Hepatocyte (in vitro differentiated cells): Measurements from ENCODE around the gene PCGF3. TPM values are rescaled to one million over a fixed set of nuclear protein-coding genes. Genes with fewer than 3 reads are reported as not detected.

Source experiments
- DNase-seq: peaks from one replicate; pipeline ENCODE4 v3.0.0-alpha.2; 2016; ENCODE audit warnings: low spot score
- H2AFZ ChIP-seq: fragments of 200-600 bp; sonication (generic); 2 replicates; pipeline ENCODE4 v1.6.0; 2016; ENCODE audit warnings: antibody characterized with exemption, mild to moderate bottlenecking
- H3K27ac ChIP-seq: fragments of 200-600 bp; sonication (generic); 2 replicates; pipeline ENCODE4 v1.5.1; 2016; ENCODE audit warnings: mild to moderate bottlenecking
- H3K27me3 ChIP-seq: fragments of 200-600 bp; sonication (generic); 2 replicates; pipeline ENCODE4 v1.6.1; 2016
- H3K36me3 ChIP-seq: fragments of 200-600 bp; sonication (generic); replicated peaks from 2 replicates; pipeline ENCODE4 v1.5.1; 2016; ENCODE audit warnings: low read depth; ENCODE audit not compliant: insufficient read depth
- H3K4me1 ChIP-seq: fragments of 200-600 bp; sonication (generic); 2 replicates; pipeline ENCODE4 v1.5.1; 2016; ENCODE audit warnings: mild to moderate bottlenecking, moderate library complexity; ENCODE audit not compliant: insufficient read depth
- H3K4me2 ChIP-seq: fragments of 200-600 bp; sonication (generic); 2 replicates; pipeline ENCODE4 v1.6.0; 2016
- H3K4me3 ChIP-seq: fragments of 200-600 bp; sonication (generic); 2 replicates; pipeline ENCODE4 v1.5.1; 2016; ENCODE audit warnings: mild to moderate bottlenecking
- H3K79me2 ChIP-seq: fragments of 200-600 bp; sonication (generic); 2 replicates; pipeline ENCODE4 v1.6.0; 2017; ENCODE audit warnings: mild to moderate bottlenecking
- H3K9me2 ChIP-seq: fragments of 200-600 bp; sonication (generic); replicated peaks from 2 replicates; pipeline ENCODE4 v1.6.0; 2017; ENCODE audit warnings: mild to moderate bottlenecking; ENCODE audit not compliant: insufficient read depth
- H3K9me3 ChIP-seq: fragments of 200-600 bp; sonication (generic); 2 replicates; pipeline ENCODE4 v1.5.1; 2016; ENCODE audit warnings: low read depth, mild to moderate bottlenecking
- H4K20me1 ChIP-seq: fragments of 200-600 bp; sonication (generic); 2 replicates; pipeline ENCODE4 v1.6.0; 2016; ENCODE audit warnings: mild to moderate bottlenecking; ENCODE audit not compliant: insufficient read depth, poor library complexity, severe bottlenecking
- CTCF ChIP-seq: fragments of 200-600 bp; sonication (generic); IDR thresholded peaks from 2 replicates; pipeline ENCODE4 v1.5.1; 2016; ENCODE audit warnings: antibody characterized with exemption, mild to moderate bottlenecking; ENCODE audit not compliant: poor library complexity
- EZH2 ChIP-seq: fragments of 200-600 bp; sonication (generic); IDR thresholded peaks from 2 replicates; pipeline ENCODE4 v1.6.1; 2016; ENCODE audit warnings: antibody characterized with exemption, mild to moderate bottlenecking, borderline replicate concordance
- EZH2phosphoT487 ChIP-seq: fragments of 200-600 bp; sonication (generic); IDR thresholded peaks from one replicate; pipeline ENCODE4 v1.6.1; 2018; ENCODE audit warnings: antibody characterized with exemption, mild to moderate bottlenecking, low read depth, moderate library complexity; ENCODE audit not compliant: unreplicated experiment, severe bottlenecking
- WGBS: methylation state at CpG from one replicate; pipeline ENCODE4 v1.1.6; 2016; ENCODE audit warnings: low lambda C conversion rate; ENCODE audit errors: missing lambda C conversion rate; 5-methylcytosine and 5-hydroxymethylcytosine counted together
- polyA plus RNA-seq: library from polyadenylated mRNA; unstranded; fragments of >200 nt; fragmentation: Nextera tagmentation; extraction: Ambion mirVana; gene quantifications from 2 replicates; pipeline ENCODE4 v1.2.1, GENCODE V29; 2016
- total RNA-seq: library from RNA; depleted of rRNA; stranded (reverse); fragments of >200 nt; gene quantifications from 2 replicates; pipeline ENCODE4 v1.2.3, GENCODE V29; 2014

The PCGF3 gene
- total and polyA plus RNA-seq, 2 experiments from 2014 or later: 21.8 to 43.5 TPM

DNA sequence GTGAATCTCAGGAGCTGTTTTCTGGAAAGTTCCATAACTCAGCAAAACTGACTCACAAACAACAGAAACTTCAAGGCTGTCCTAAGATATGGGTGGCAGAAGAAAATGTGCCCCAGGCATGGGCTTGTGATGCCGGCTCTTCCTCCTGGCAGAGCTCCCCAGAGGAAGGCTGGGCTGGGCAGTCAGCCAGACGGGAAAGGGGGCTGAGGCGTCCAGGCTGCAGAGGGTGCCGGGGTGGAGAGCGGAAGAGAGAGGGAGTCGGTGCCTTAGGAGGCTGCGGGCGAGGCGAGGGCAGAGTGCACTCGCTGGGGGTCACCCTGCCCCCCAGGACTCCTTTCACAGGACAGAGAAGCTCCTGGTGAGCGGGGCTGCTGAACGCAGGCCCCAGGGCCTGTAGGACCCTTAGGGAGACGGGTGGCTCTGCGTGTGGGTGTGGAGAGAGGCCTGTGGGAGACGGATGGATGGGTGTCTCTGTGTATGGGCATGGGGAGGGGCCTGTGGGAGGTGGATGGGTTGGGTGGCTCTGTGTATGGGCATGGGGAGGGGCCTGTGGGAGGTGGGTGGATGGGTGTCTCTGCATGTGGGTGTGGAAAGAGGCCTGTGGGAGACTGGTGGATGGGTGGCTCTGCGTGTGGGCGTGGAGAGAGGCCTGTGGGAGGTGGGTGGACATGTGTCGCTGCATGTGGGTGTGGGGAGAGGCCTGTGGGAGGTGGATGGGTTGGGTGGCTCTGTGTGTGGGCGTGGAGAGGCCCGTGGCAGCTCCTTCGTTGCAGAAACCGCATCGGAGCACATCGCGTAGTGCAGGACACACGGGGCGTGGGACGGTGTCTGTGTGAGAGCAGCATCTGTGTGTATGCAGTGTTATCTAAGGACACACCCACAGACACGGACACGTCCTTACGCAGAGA, 15.9 kb downstream of the PCGF3 start:
- Histone ChIP-seq H3K36me3 (no peaks in the 10 kb centered on the region), H3K27ac (no peak overlapping the region), H3K4me2 (no peak overlapping the region), H3K9me2 (no peaks in the 10 kb centered on the region), H3K79me2 (peaks cover 89% of the 10 kb centered on the region), H2AFZ (no peak overlapping the region), H3K27me3 (no peaks in the 10 kb centered on the region), H3K4me3 (no peak overlapping the region), H3K4me1 (peaks cover 3% of the 10 kb centered on the region), H4K20me1 (peaks cover 77% of the 10 kb centered on the region), H3K9me3 (no peaks in the 10 kb centered on the region)
- 93% methylated on average over 28 of the region's 31 CpGs for WGBS
- TF ChIP-seq EZH2phosphoT487 (no peak), EZH2 (no peak)
- no peak for DNase-seq

GRCh38 chr4:722169-722725, 16.6 kb downstream of the PCGF3 start:
- no peak overlapping the region for H2AFZ ChIP-seq
- H3K27me3 ChIP-seq: no peaks in the 10 kb centered on the region
- no peak overlapping the region for H3K4me3 ChIP-seq
- 96% methylated on average over 21 of the region's 47 CpGs for WGBS
- no peaks in the 10 kb centered on the region for H3K9me3 ChIP-seq
- no peak for DNase-seq
- no peak overlapping the region for H3K4me2 ChIP-seq
- H4K20me1 ChIP-seq: peaks cover 80% of the 10 kb centered on the region
- H3K79me2 ChIP-seq: peaks cover 93% of the 10 kb centered on the region
- H3K4me1 ChIP-seq: peaks cover 3% of the 10 kb centered on the region
- H3K27ac ChIP-seq: no peak overlapping the region
- no peak for TF ChIP-seq EZH2
- no peak for TF ChIP-seq EZH2phosphoT487
- TF ChIP-seq CTCF: no peak
- H3K36me3 ChIP-seq: no peaks in the 10 kb centered on the region
- no peaks in the 10 kb centered on the region for H3K9me2 ChIP-seq

DNA sequence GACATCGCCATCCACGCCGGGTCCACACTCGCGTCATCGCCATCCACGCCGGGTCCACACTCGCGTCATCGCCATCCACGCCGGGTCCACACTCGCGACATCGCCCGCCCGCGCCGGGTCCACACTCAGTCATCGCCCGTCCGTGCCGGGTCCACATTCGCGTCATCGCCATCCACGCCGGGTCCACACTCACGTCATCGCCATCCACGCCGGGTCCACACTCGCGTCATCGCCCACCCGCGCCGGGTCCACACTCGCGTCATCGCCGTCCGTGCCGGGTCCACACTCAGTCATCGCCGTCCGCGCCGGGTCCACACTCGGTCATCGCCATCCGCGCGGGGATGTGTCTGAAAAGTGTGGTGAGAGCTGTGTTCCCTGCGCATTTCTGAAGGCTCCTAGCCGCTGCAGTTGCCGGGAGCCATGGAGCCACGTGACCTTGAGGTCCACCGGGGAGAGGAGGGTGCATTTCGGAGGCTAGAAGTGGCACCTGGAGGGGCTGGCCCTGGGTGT, 17.3 kb downstream of the PCGF3 start:
- Histone ChIP-seq H3K27me3 (no peaks in the 10 kb centered on the region), H3K36me3 (no peaks in the 10 kb centered on the region), H3K4me2 (no peak overlapping the region), H3K79me2 (peaks cover 93% of the 10 kb centered on the region), H3K4me1 (peaks cover 3% of the 10 kb centered on the region), H3K4me3 (no peak overlapping the region), H4K20me1 (peaks cover 79% of the 10 kb centered on the region), H3K9me3 (no peaks in the 10 kb centered on the region), H2AFZ (no peak overlapping the region), H3K9me2 (no peaks in the 10 kb centered on the region), H3K27ac (no peak overlapping the region)
- no peak for TF ChIP-seq EZH2phosphoT487
- TF ChIP-seq EZH2: no peak
- TF ChIP-seq CTCF: no peak
- no peak for DNase-seq
- WGBS: over 99% methylated on average over 22 of the region's 61 CpGs
